ENCODE data around the gene MEIS2.

Gene MEIS2

DNA sequence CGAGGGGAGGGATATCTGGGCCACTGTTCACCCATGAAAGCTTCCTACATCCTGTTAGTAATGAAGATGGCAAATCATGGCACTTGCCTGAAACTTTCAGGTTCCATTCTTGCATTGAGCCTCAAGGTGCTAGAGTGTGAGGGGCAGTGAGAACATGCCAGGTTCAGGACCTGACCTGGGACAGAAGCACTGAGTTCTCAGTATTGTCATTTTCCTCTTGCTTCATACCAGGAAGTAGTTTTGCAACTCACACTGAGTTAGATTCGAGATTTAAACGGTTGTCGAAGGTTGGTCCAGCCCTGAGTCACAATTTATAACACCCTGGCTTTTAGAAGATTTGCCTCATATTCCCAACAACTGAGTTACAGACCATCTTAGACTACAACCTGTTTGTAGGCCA lies 11.8 kb upstream of the MEIS2 start:
- DNase-seq: no peak

DNA sequence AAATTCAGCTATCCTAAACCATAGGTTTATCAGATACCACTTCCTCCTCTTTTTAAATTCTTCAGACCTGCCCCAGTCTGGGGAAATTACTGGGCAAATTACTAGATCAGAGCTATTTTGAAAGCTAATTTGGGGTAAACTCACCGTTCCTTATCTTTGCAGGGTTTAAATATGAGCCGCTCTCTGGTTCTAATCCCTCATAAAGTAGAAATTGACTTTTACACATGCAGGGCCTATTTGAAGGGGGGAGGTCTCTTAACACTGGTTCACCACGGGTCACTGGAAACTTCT lies 11.0 kb upstream of the MEIS2 start:
- DNase-seq: no peak

DNA sequence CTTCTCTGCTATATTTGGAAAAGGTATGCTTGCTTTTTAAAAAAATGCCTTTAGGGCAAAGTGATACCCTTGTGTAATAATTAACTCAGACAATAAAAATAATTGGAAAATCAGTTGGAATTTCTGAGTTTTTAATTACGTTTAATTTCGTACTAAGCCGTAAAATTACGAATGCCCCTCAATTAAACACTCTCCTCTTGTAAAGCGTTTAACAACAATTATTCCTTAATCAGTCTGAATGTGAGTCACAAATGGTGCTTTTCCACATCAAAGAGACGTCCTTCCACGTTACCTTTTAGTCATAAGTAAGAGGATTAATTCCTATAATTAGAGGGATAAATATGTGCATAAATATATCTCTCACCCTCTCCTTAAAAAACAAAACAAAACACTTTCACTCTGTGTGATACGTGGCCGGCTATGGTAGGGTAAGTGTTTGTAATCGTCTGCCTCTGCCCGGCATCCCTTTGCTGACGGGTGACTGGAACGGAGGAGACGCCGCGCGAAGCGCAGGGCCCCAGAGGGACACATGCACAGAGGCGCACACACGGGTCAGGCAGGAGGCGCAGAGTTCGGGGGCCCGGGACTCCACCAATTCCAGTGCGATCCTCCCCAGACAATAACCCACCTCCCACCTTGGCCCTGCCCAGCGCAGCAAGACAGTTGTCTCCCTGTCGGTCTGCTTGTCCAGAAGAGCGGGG lies 9.7 kb upstream of the MEIS2 start:
- no peak for DNase-seq

DNA sequence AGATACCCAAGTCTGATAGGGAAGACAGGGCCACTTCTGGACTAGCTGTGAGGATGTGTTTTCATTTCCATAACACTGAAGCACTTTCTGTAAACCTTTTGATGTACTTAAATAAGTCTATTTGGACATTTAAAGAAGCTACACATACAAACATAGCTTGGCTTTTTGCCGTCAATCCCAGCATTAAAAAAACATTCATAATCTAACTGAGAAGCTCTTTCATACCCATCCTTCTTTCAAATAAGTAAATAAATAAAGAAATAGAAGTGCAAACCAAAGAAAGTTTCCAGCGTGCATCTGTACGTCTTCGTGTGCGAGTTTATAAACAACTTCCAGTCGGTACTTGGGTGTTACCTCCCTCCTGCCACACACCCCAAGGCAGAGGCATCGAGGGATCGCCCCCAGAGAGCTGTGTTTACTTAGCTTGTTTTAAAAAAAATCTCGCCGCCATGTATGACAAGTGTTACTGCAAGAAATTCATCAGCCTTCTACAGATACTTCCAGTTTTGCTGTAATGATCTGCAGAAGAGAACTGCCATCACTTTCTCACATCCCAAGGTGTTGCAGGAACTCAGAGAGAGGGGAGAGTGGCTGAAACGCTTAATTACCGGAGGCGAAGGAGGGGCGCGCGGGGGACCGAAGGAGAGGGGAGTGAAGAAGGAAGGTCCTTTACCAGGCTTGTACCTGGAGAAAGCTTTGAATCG lies 9.0 kb upstream of the MEIS2 start:
- DNase-seq: no peak

DNA sequence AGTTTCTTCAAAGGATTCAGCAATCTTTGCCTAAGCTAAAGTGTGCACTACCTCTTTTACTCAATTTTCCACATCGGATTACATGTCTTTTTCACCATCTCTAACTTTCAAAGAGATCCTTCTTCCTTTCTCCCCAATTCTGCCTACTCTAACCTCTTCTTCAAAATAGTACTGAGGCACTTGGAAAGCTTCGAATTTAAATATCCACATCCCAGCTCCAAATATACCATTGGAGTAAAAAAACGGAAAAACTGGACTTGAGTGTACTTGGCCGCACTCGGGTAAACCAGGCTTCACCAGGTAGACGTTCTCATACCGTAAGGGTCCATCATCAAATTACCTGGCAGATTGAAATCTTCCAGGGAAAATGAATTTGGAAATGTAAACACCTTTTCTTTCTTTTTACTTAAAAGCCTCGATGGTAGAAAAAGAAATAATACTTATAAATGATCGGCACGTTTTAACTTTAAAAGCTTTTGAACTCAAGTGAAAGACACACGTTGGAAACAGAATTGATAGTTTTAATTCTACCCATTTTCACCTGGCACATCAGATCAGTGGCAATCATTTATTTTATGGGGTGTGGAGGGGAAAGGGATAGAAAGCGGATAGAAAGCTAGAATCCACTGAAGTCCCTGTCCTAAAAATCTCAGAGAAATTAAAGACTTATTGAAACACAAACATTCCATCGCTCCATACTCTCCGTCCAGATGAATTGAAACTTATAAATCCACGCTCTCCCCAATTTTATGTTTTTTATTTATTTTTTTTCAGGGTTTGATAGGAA lies 8.2 kb upstream of the MEIS2 start:
- no peak for DNase-seq

DNA sequence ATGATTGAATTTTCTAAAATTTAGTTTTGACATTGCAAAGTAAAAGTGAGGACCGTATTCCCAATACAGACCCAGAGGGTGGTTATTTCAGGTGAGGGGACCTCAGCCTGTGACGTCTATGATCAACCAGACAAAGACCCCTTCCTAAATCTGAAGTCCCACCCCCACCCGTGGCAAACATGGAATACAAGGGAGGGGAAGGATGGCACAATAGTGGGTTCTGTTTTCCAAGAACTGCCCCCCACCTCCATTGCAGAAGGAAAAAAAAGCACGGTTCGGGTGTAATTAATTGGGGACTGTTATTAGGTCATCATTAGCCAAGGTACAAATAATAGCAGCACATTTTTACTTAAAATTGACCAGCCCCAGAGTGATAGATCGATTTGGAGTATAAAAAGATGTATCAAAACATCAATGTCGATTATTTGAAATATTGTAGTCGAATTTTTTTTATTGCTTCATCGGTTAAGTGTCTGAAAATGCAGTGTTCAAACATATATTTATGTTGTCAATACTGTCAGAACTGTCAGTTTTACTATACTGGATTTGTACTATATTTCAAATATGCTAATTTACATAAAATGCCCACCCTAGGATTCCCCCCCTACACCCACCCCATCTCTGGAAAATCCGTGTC lies 7.5 kb upstream of the MEIS2 start:
- no peak for DNase-seq

DNA sequence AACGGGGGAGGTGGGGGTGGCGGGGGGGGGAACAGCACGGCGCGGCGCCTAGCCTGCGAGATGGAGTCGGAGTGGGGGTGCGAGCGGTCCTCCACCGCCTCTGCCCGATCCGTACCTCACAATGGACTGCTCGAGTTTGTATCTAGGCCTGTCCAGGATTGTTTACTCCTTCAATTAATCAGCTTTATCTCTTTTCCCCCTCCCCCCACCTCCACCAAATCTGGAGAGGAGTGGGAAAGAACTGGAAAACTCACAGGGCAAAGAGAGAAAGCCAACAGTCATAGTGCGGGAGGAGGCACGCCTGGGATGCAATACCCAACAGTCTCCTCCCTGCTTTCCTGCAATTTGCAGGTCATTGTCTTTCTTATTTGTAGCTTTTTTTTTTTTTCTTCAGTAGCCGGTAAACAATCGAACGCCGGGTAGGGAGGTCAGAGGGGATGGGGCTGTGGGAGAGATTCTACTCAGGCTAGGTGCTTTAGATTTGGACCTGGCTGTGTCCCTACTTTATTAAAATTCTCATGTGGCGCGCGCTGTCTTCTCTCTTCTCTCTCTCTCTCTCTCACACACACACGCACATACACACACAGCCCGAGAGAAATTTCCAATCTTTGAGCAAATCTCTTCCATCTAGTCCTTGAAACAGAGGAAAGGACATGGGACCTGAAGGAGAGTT lies 6.9 kb upstream of the MEIS2 start:
- DNase-seq: no peak

DNA sequence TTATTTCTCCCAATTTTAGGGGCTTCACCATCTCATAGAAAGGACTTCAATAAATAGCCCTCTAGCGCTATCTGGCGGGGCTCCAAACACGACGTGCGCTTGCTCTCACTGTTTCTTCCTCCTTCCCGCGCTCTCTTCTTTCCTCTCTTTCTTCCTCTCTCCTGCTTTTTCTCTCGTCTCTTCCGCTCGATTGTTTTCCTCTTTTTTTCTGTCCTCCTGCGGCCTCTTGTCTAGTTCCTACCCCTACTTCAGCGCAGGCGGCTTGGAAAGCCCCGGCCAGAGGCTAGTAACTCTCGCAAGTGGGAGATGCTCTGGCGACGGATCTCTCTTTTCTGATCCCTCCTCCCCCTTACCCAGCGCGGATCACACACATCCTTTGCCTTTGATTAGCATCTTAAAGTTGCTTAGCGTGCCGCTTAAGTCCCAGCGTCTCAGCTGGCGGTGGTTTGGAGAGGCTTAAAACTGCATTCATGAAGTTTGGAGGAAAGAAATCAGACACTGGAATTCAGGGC lies 6.2 kb upstream of the MEIS2 start:
- no peak for DNase-seq

DNA sequence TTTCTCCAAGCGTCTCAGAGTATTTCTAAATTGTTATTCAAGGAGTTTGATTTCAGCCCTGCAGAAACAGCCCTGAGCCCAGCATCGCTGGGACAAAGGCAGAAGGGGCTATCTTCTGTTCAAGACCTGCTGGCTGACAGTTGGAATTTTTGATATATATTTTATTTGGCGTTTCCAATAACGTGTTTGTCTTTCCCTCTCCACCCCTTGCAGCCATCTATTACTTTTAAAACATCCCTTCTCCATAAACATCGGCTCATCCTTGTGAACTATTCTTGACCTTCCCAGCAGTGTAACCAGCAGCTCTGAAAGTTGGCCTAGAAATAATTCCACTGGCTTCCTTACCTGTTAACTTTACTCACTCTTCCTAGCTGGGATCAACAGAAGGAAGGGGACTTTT lies 5.5 kb upstream of the MEIS2 start:
- no peak for DNase-seq

DNA sequence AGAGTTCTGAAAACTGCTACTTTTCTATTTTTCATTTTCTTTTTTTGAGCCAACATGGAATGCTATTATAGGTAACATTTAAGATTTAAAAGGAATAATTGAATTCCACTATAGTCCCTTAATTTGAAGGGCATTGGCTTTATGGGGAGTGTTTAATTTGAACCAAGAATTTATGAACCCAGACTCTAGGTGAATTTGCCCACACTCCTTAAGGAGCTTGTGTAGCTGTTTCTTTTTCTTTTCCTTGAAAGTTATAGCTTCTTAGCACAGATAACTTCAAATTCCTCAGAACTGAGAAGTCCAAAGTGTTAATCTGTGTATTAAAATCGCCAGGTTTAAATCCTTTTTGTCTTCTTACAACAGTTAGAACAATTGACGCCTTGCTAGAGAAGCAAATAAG lies 4.7 kb upstream of the MEIS2 start:
- no peak for DNase-seq

DNA sequence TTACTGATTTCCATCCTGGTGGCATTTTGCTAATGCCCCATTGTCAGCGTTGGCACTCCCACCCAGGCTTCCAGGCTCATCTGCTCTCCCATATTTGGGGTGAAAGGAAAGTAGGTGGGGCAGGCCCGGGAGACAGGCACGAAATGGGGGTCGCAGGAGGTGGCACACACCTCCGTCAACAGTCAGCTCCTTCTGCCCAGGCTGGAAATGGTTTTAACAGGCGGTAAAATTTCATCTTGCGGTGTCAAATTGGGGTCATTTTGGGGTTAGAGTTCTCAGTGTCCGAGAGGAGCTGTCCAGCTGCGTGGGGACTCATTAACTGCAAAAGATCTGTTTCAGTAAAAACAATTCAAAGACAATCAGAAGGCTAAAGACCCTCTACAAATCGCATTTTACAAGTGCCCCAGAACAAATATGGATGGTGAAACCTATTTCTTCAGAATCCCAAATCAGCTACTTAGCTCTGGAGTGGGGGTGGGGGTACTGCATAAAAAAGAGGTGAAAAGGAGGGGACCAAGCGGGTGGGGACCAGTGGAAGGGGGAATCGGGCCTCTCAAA lies 4.2 kb upstream of the MEIS2 start:
- no peak for DNase-seq

DNA sequence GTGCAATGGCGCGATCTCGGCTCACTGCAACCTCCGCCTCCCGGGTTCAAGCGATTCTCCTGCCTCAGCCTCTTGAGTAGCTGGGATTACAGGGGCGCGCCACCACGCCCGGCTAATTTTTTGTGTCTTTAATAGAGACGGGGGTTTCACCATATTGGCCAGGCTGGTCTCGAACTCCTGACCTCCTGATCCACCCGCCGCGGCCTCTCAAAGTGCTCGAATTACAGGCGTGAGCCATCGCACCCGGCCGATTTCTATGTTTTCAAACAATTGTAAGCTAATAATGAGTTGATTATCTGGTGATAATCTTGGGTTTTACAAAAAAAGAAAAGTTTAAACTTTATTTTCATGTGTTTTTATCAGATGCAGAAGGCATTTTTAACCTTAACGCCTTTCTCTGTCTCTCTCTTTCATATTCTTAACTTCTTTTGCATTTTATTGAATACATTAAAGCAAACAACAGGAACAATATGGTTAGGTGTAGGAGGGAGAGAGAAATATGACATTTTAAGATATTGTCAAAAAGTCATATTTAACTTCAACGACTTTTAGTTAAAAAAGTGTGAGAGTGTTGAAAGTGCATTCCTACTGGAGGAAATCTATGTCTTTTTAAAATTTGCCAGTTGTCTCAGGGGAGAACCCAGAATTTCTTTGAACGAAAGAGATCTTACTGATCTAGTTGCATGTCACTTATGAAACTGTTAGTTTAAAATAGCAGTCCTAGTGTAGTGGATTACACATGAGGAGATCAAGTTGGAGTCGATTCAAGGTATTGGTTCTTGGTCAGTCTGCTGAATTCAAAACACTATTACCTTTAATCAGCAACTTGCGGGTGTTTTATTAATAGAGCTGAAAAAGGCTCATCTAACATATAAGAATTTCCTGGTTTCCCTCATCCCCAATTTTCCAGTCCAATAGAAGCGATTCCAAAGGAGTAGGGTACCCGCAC lies 3.4 kb upstream of the MEIS2 start:
- DNase-seq: no peak

DNA sequence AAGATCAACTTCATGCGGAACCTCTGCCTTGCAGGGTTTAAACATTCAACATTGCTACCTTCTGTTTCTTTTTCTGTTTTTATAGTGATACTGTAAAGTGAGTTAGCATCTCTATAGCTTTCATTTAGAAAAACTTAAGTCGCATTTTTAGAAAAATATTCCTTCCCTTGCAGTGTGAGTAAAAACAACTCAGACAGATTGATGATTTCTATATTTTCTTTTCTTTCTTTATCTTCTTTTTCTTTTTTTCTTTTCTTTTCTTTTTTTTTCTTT lies 2.8 kb upstream of the MEIS2 start:
- DNase-seq: no peak

DNA sequence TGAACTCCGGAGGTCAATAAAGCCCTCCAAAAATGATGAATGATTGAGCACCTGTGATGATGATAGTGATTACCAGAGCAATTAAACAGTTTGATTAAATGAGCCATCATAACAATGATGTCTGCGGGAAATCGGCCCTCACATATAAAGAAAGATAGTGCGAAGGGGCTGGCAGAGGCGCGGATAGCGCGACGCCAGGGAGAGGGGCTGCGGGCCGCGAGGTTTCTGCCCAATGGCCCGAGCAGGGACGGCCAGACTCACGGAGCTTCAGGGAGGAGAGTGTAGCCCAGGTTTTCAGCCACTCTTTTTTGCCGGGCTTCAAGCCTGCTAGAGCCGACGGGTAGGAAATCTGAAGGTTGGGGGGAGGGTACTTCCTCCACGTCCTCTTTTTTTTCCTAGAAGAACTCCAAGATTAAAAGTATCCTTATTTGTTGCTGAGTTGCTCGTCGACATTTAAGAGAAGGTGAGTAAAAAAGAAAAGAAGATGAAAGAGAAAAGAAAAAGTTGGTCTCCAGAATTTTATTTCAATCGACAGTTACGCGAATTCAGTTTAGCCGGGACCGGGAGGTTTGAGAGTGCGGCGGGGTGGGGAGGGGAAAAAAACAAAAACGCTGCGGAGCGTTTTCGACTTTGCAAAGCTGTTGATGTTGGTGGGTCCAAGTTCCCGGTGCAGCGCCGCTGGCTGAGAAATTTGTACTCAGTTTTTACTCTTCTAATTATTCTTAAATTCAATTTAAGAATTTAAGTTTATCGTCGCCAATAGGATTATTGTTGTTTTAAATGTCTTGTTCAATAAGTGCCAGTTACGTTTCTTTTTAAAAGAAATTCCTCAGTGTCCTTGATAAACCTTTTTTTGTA lies 2.2 kb upstream of the MEIS2 start:
- DNase-seq: no peak

DNA sequence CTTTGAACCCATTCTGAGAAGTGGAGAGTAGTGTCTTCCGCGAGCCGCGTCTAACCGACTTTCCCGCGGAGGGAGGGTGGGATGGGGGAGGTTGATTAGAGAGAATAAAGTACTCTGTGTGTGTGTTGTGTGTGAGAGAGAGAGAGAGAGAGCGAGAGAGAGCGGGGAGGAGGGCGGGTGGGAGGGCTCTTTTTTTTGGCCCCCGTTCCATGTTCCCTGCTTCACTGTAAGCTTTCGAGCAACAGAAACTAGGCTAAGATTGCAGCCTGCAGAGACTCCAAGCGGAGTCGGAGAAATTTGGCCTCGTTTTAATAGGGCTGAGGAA lies 1.6 kb upstream of the MEIS2 start:
- no peak for DNase-seq

DNA sequence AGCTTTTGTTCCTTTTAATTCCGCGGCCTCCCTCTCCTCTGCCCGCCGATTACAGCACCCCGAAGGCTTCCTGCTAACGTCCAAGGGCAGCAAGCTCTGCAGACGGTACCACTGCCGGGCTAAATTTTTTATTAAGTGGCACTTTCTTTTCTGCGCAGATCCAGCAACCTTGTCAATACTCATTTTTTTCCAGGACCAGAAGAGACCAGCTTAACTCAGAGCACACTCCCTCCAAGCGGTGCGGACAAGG lies 542 bp upstream of the MEIS2 start:
- DNase-seq: no peak

DNA sequence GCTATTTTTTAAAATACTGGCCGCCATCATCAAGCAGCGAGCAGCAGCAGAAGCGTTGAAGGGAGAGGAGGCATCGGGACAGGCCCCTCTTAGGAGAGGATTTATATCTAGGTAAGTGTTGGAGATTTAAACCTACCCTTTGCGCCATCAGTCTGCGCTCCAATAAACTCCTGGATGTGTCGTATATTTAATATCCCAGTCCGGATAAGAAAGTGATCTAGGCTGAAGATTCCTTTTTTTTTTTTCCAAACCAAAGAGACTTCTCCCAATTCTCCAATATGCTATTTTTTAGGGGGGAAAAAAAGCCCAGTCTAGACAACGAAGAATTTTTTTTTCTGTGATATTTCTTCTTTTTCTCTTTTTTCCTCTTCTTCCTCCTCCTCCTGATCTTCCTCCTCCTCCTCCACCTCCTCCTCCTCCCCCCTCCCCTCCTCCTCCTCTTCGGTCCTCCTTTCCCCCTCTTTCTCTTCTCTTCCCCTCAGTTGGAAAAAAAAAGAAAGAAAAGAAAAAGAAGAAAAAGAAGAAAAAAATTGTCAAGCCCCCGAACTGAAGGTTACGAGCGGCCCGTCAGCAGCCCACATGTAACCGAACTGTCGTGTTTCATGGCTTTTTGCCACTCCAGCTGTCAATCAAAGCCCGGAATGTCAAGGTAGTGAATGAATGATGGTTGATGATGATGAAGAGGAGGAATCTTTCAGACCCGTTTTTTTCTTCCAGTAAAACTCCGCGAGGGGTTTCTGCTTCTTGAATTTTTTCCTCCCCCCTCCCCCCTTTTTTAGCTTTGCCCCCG lies 835 bp downstream of the MEIS2 start:
- no peak for DNase-seq

DNA sequence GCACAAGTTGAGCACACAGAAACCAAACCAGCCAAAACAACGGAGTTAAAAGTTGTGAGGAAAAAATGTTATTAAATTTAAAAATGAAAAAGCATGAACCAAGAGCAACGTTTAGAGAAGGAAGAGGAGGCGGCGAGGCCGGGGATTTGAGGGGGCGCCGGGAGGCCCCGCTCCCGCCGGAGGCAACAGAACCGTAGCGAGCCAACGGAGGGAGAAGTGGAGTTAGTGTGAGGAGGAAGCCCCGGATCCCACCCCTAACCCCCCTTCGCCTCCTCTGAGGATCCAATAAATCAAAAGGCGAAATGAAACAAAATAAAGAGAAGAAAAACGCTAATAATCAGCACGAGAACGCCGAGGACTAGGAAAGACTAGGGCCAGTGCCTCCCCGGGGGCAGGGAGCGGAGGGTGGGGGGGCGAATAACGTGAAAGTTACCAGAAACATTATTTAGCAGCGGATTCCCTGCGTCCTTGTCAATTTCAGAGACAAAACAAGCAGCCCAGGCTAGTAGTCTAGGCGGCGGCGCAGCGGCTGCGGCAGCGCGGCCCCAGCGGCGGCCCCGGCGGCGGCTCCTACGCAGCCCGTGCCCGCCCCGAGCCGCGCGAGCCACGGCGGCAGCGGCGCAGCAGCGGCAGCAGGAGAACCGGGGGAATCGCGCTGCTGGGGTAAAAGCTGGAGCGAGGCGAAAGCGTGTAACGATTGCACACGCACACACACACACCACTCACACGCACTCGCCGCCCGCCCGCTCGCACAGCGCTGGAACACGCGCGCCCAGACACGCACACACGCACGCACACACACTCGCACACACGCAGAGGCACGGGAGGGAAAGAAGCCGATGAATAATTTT lies 1.7 kb downstream of the MEIS2 start:
- DNase-seq: no peak

DNA sequence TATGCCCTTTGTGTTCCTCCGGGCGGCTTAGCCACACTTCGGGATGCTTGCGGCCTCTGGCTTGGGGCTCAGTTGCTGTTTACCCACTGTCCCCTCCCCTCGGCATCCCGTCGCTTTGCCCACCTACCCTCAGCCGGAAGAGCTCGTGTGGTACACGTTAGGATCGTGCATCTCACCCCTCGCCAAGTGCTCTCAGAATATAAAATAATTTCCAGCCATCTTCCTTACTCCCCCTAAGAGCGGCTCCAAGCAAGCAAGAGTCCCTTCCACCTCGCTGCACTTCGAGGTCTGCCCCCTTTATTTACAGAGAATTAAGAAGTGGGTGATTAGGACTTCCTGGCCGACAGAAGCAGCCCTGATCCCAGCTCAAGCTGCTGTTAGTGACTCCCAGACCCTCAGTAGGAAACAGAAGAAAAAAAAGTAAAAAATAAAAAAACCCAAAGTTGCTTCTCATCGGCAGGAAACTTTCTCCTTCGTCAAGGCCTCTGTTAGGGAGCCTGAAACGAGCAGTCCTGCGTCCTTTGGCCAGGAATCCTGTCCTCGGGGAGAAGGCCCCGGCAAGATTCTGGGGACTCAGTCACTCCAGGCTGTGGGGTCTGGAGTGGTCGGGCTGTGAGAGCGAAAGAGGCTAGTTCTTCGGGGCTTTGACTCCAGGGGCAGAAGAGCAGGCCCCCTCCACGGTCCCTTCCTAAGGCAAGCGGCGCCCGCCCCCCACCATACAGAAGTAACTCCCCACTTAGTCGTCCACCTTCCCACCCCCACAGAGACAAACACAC lies 3.0 kb downstream of the MEIS2 start:
- DNase-seq: no peak
